ENCODE data around the gene YIPF3.

GRCh38 chr6:43461936-43462335 lies 54.8 kb downstream of the YIPF3 start:
- TF ChIP-seq EZH2 (IDR thresholded peaks at IDR 0.05; ENCODE audit: insufficient read depth, poor library complexity, severe bottlenecking) (no peak), EZH2phosphoT487 (IDR thresholded peaks at IDR 0.05; ENCODE audit: insufficient read depth, low read depth) (no peak)
